ENCODE data around the gene WDFY1.

GRCh38 chr2:223993634-223994232, 48.6 kb upstream of the WDFY1 start:
- TF ChIP-seq CTCF (IDR thresholded peaks at IDR 0.05 in 2 of 3, conservative IDR thresholded peaks at IDR 0.05 in 1 of 3; ENCODE audit: borderline replicate concordance in 1 of 3, insufficient read depth in 1 of 3, low read depth in 2 of 3, low read length in 2 of 3), result peak; percentile 76 to 89 (median 87)
- no peak for TF ChIP-seq MAX (IDR thresholded peaks at IDR 0.05)
- no peak for TF ChIP-seq POLR2A (IDR thresholded peaks at IDR 0.05; ENCODE audit: borderline replicate concordance, extremely low read depth, insufficient read depth, insufficient read length)
- TF ChIP-seq REST (IDR thresholded peaks at IDR 0.05; ENCODE audit: low read depth), result no peak

Measured in HCT116 (cell line).